Measurements from ENCODE around the gene HEATR5B.

Gene HEATR5B

DNA sequence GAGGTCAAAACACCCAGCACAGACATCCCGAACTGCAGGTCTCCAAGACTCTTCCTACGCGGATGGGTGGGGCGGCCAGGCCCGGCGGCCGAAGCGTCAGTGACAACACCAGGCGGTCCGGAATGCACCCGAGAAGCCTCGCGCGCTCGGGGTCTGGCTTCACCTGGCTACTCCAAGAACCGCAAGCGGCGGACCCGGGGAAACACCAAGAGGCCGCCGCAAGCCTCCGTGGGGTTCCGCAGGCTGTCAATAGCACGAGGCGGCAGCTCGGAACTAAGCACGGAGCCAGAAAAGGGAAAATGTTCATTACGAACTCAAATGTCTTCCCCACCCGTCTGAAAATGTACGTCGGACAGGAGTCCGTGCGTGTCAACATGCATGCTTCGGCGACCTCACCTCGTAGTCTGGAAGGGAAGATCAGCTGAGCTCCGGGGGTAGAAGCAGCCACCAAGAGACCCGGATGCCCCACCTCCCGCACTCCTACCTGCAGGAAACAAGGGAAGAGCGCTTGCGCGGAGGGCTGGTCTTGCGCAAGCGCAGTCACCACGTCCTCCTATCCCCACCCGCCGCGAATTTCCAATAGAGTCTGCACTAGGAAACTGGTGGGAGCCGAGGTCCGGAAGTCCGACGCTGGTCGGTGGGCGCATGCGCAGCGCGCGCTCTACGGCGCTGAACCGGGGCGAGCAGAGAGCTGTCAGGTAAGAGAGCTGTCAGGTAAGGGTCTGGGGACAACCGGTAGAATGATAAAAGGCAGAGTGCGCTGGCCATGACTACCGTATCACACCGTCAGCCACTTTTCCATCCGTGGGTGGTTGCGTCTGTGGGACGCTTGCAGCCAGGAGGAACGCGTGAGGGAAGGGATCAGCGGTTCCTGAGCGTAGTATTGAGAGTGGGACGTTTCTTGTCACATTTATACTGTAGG is at the start of gene HEATR5B, which contains the start of gene GPATCH11:
Gene HEATR5B, minus strand, starts transcription at position 500 of the 922 bp plus-strand sequence. CDS start 958 bp downstream, outside the sequence.
Gene GPATCH11, plus strand, starts transcription at position 646 of the 922 bp plus-strand sequence. CDS start 3,864 bp downstream, outside the sequence.
- DNase-seq = peak; percentile 99

DNA sequence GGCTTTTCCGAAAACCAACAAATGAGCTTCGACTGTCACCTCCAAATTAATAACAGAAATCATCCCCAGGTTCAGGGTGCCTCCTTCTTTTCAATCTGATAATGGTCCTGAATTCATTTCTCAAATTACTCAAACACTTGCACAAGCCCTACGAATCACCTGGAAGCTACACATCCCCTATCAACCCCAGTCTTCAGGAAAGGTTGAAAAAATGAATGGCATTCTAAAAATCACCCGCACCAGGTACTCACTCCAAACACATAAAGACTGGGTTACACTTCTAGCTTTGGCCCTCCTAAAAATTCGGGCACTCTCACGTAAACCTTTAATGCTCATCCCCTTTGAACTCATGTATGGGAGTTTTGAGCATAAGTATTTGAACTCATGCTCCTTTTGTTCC is 48.7 kb upstream of the HEATR5B start:
- DNase-seq = no peak

- no peak for DNase-seq
These were observed 41.2 kb upstream of the HEATR5B start for GRCh38 chr2:37125416-37125815.

- DNase-seq = no peak
These were observed 35.0 kb upstream of the HEATR5B start for GRCh38 chr2:37119157-37119556.

DNA sequence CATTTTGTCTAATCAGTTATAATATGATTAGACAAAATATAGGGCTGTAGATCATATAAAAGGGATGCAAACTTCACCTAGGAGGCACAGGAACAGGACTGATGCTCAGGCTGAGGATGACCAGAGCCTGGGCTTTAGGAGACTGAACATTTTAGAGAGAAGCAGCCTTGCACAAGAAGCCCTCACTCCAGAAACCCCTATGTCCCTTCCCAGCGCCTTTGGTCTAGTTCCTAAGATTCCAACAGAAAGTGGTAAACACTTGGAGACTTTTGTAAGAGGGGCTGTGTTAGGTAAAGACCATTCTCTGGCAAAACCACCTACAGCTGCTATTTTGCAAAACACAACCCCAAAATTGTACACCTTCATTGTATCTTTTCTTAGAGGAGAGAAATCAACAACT is 33.4 kb upstream of the HEATR5B start:
- no peak for DNase-seq

- no peak for DNase-seq
These were observed 27.8 kb upstream of the HEATR5B start for GRCh38 chr2:37111958-37112357.

- DNase-seq = no peak
These were observed 26.4 kb upstream of the HEATR5B start for GRCh38 chr2:37110306-37111212.

DNA sequence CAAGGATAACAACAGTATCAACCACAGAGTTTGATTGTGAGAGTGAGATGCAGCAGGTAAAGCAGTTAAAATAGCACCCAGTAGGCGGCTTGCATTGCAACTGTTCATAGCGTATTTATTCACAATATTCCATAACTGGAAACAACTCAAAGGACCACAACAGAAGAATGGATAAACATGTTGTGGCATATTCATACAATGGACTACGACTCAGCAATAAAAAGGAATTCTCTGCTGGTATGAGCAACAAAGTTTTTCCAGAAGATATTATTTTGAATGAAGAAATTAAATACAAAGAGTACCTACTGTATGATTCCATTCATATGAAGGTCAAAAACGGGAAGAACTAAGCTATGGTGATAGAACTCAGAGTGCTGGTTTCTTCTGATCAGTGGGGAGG is 25.4 kb upstream of the HEATR5B start:
- DNase-seq = no peak

DNA sequence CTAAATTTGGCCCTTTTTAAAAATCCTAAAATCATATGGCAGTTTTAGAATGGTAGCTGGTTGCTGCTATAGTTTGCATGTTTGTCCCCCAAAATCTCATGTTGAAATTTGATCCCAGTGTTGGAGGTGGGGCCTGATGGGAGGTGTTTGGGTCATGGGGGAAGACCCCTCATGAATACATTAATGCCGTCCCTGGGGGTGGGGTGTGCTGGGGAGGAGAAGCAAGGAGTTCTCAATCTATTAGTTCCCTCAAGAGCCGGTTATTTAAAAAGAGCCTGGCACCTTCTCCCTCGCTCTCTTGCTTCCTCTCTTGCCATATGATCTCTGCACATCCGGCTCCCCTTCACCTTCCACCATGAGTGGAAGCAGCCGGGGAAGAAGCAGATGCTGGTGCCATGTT is 21.0 kb upstream of the HEATR5B start:
- DNase-seq = no peak

DNA sequence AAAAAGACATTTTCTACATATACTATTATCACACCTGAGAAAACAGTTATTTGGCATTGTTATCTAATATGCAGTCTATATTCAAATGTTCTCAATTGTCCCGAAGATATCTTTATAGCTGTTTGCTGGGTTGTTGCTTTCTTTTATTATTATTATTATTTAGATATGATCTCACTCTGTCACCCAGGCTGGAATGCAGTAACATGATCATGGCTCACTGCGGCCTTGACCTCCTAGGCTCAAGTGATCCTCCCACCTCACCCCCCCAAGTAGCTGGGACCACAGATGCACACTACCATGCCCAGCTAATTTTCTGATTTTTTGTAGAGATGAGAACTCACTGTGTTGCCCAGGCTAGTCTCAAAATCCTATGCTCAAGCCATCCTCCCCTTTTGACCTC is 20.0 kb upstream of the HEATR5B start:
- no peak for DNase-seq

- no peak for DNase-seq
These were observed 18.4 kb upstream of the HEATR5B start for GRCh38 chr2:37102588-37102987.

- DNase-seq = no peak
These were observed 15.9 kb upstream of the HEATR5B start for GRCh38 chr2:37100054-37100453.

DNA sequence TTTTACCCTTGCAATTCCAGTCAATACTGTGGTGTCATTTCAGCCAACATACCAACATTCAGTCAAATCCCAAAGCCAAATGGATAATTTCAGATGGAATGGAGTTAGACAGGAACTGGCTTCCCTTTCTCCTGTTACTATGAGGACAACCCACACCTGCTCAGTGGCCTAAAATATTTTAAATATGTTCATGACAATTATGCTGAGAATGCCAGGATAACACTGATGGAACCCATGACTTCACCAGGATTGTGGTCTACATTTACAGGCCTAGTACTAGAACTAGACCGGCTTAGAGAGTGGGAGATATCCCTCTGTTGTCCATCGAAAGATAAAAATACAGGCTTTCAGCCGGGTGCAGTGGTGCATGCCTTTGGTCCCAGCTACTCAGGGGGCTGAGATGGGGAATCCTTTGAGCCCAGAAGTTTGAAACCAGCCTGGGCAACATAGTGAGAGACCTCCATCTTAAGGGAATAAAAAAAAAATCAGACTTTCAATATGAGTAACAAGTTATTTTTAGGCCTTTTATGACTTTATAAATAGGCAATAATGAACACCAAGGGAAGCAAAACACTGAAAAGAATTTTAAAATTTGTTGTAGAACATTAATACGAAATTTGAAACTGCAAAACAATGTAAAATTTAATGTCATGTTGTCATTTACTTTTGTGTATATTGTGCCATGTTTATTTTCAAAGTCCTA is 14.4 kb upstream of the HEATR5B start:
- no peak for DNase-seq

- DNase-seq = no peak
These were observed 12.4 kb upstream of the HEATR5B start for GRCh38 chr2:37096568-37096967.

DNA sequence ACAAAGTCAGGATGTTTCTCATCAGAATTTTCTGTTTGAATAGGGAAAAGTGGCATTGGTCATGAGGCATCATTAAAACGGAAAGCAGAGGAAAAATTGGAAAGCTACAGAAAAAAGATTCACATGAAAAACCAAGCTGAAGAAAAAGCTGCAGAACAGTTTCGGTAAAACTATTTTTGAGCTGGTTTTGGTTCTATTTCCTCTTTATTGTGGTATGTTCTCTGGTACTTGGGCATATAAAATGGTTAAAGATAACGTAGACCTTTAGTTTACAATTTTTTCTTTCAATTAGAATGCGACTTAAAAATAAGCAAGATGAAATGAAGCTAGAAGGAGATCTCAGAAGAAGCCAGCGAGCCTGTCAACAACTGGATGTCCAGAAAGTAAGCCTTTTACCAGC is 7.7 kb upstream of the HEATR5B start:
- DNase-seq = no peak

DNA sequence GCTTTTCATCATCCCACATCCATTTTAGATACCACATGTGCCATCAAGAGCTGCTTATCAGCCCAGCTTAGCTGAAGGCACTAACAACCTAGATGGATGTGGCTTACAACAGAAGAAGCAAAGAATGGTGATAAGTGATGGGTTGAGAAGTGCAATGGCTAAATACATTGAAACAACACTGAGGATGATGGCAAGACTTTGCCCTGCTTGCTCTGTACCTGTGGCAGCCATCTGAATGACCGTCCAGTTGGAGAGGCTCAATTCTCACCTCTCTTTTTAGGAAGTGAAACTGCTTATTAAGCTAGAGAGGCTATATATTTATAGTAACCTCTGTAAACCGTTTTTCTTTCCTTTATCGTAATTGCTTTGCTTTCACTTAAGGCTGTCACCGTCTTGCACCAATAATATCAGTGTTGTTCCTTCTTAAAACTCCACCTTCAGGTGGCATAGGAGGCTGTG is 5.9 kb upstream of the HEATR5B start:
- DNase-seq = no peak

- no peak for DNase-seq
These were observed 1.6 kb upstream of the HEATR5B start for GRCh38 chr2:37085731-37086147.

DNA sequence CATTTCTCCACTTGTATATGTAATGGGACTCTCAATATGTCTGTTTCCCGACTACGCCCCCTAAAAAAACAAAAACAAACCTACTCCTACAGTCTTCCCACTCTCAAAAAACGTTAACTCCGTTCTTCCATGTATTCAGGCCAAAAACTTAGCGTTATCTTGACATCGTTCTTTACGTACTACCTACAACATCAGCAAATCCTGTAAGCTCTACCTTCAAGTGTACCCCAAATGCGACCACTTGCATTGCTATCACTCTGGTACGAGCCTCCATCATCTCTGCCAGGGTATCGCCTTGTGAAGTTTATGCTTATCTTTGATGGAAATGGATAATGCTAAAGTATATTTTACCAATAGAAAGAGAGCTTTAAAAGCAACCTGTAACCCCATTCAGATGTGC is 625 bp upstream of the HEATR5B start:
- DNase-seq = no peak

GRCh38 chr2:37080689-37081088 is 3.5 kb downstream of the HEATR5B start:
- DNase-seq = no peak

GRCh38 chr2:37080266-37080665 is 3.9 kb downstream of the HEATR5B start:
- DNase-seq = no peak

DNA sequence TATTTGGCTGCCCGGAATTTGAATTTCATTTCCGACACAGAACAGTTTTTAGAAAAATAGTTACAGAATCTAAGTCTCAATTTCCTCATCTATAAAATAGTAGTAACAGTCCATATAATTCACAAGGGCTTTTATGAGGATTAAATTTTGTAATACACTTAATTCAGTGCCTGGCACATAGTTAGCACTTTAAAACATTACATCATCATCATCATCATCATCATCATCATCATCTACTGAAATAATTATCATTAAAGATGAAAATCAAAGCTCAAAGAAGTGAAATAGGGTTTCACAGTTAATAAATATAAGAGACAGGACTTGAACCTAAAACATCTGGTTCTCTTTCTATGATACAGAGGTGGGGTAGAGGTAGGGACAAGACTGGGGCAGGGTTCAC is 13.2 kb downstream of the HEATR5B start:
- no peak for DNase-seq

DNA sequence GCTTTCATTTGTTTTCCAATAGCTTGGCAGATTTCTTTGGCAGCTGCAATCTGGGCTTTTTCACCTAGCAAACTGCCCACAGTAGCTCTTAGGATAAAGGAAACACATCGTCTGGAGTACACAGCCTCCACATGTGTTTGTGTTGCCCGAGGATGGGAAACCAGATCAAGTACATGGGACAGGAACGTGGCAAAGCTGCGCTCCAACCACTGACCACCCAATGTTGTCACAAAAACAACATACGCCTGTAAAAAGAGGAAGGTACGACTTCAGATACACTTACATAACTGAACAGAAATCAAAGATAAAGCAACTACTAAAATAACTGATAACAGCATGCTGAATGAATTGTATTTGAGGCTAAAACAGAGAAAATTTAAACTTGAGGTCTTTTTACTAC is 15.5 kb downstream of the HEATR5B start:
- no peak for DNase-seq

DNA sequence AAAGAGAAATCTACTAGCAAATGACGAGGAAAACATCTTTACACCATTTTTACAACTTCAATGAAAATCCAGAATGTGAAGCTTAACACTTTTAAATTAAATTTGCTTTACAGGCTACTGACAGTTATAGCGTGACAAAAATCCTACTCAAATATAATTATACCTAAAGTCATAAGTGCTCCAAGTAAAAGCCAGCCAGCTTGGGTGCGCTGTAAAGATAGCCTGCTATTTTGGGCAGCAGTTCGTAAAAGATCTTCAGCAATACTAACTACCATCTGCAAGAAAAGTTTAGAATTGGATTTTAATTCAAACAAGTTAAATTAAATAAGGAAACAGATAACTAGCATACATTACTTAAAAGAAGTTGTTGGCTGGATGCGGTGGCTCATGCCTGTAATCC is 22.4 kb downstream of the HEATR5B start:
- DNase-seq = no peak

All from NCI-H1417 (cell line).